GM18508 (cell line): ENCODE data around the gene ANXA2.
"Not testable (repeated sequence)": the region's sequence is repeated elsewhere in the genome, so short reads cannot be mapped to it uniquely, and the experiment has no call there.

Experiments used
- ATAC-seq: cut with Tn5 transposase; IDR thresholded peaks from one replicate; pipeline ENCODE4 v1.9.1; 2021; ENCODE audit warnings: moderate number of reproducible peaks; ENCODE audit not compliant: insufficient read depth, unreplicated experiment

Gene ANXA2

GRCh38 chr15:60397772-60398445, at the start of gene ANXA2:
Gene ANXA2 (minus strand): TSS chr15:60397986. CDS start chr15:60386075, 11,911 bp downstream.
- peak; percentile 35 for ATAC-seq

- no peak for ATAC-seq
Measured at GRCh38 chr15:60444289-60444912, 46.6 kb upstream of the ANXA2 start.

GRCh38 chr15:60442763-60443162, 45.0 kb upstream of the ANXA2 start:
- no peak for ATAC-seq

GRCh38 chr15:60442031-60442650, 44.4 kb upstream of the ANXA2 start:
- no peak for ATAC-seq

- ATAC-seq: no peak
Measured at GRCh38 chr15:60441331-60441730, 43.5 kb upstream of the ANXA2 start.

- no peak for ATAC-seq
Measured at GRCh38 chr15:60438646-60439045, 40.9 kb upstream of the ANXA2 start.

GRCh38 chr15:60428935-60429334, 31.1 kb upstream of the ANXA2 start:
- ATAC-seq: no peak

- no peak for ATAC-seq
Measured at GRCh38 chr15:60426870-60427508, 29.2 kb upstream of the ANXA2 start.

- ATAC-seq: no peak
Measured at GRCh38 chr15:60425461-60425860, 27.7 kb upstream of the ANXA2 start.

- no peak for ATAC-seq
Measured at GRCh38 chr15:60424006-60424405, 26.2 kb upstream of the ANXA2 start.

- no peak for ATAC-seq
Measured at GRCh38 chr15:60423537-60423936, 25.8 kb upstream of the ANXA2 start.

GRCh38 chr15:60421544-60421943, 23.8 kb upstream of the ANXA2 start:
- no peak for ATAC-seq

GRCh38 chr15:60420203-60420716, 22.5 kb upstream of the ANXA2 start:
- ATAC-seq: no peak

GRCh38 chr15:60419753-60420152, 22.0 kb upstream of the ANXA2 start:
- ATAC-seq: no peak

GRCh38 chr15:60418096-60418495, 20.3 kb upstream of the ANXA2 start:
- no peak for ATAC-seq

GRCh38 chr15:60417112-60417511, 19.3 kb upstream of the ANXA2 start:
- no peak for ATAC-seq

- no peak for ATAC-seq
Measured at GRCh38 chr15:60416484-60416883, 18.7 kb upstream of the ANXA2 start.

- no peak for ATAC-seq
Measured at GRCh38 chr15:60414016-60414682, 16.4 kb upstream of the ANXA2 start.

- no peak for ATAC-seq
Measured at GRCh38 chr15:60413231-60413824, 15.5 kb upstream of the ANXA2 start.

- ATAC-seq: not testable (repeated sequence)
Measured at GRCh38 chr15:60412807-60413206, 15.0 kb upstream of the ANXA2 start.
